HepG2 (cell line): ENCODE results near the gene P4HB. TPM values are rescaled to one million over a fixed set of nuclear protein-coding genes. Genes with fewer than 3 reads are reported as not detected.

Experiments used
- AKAP8 ChIP-seq: sonication (generic); formaldehyde crosslinking; IDR thresholded peaks from 2 replicates; pipeline ENCODE4 v1.5.1; 2020; ENCODE audit warnings: mild to moderate bottlenecking, missing genetic modification reagents
- ARNTL ChIP-seq: sonication (generic); formaldehyde crosslinking; IDR thresholded peaks from 2 replicates; pipeline ENCODE4 v1.4.0; 2020; ENCODE audit warnings: mild to moderate bottlenecking, missing genetic modification reagents
- ELF3 ChIP-seq: IDR thresholded peaks from 2 replicates; pipeline ENCODE4 v1.6.1; 2016; ENCODE audit warnings: missing genetic modification reagents, missing compliant biosample characterization
- HNRNPH1 ChIP-seq: fragments of 200-400 bp; formaldehyde crosslinking; optimal IDR thresholded peaks from 2 replicates; pipeline ENCODE3; 2017; ENCODE audit warnings: mild to moderate bottlenecking, low read depth, low read length
- HNRNPL ChIP-seq: fragments of 200-400 bp; formaldehyde crosslinking; IDR thresholded peaks from 2 replicates; pipeline ENCODE4 v1.6.1; 2017; ENCODE audit warnings: mild to moderate bottlenecking, low read depth, low read length
- HNRNPLL ChIP-seq: fragments of 200-400 bp; formaldehyde crosslinking; IDR thresholded peaks from 2 replicates; pipeline ENCODE4 v1.6.1; 2017; ENCODE audit warnings: mild to moderate bottlenecking, low read depth, low read length; ENCODE audit not compliant: poor library complexity, severe bottlenecking
- HOMEZ ChIP-seq: IDR thresholded peaks from 2 replicates; pipeline ENCODE4 v1.6.1; 2016; ENCODE audit warnings: low read depth
- KAT7 ChIP-seq: IDR thresholded peaks from 2 replicates; pipeline ENCODE4 v1.6.1; 2018; ENCODE audit warnings: borderline replicate concordance, missing compliant biosample characterization
- MAZ ChIP-seq, 2 experiments: sonication (generic) in 1 of 2; formaldehyde crosslinking in 1 of 2; IDR thresholded peaks; 2 replicates each; pipeline versions ENCODE4 v1.5.0 to v1.6.1; 2012 to 2020; ENCODE audit warnings: low read depth in 2 of 2, mild to moderate bottlenecking in 2 of 2, borderline replicate concordance in 1 of 2, improper control_type of control experiment in 1 of 2, low read length in 1 of 2, missing genetic modification reagents in 1 of 2, moderate library complexity in 1 of 2
- MTA1 ChIP-seq: sonication (generic); formaldehyde crosslinking; IDR thresholded peaks from 2 replicates; pipeline ENCODE4 v1.4.0; 2020; ENCODE audit warnings: missing genetic modification reagents, mild to moderate bottlenecking, borderline replicate concordance
- MTERF4 ChIP-seq: sonication (generic); formaldehyde crosslinking; IDR thresholded peaks from 2 replicates; pipeline ENCODE4 v1.8.0; 2023; ENCODE audit warnings: mild to moderate bottlenecking, missing genetic modification reagents
- MZF1 ChIP-seq: sonication (generic); formaldehyde crosslinking; IDR thresholded peaks from 2 replicates; pipeline ENCODE4 v1.8.1; 2023; ENCODE audit warnings: mild to moderate bottlenecking, missing genetic modification reagents, borderline replicate concordance
- POLR2AphosphoS2 ChIP-seq: IDR thresholded peaks from 2 replicates; pipeline ENCODE4 v1.6.1; 2011; ENCODE audit warnings: low read depth, low read length, improper control_type of control experiment
- RBFOX2 ChIP-seq: fragments of 200-400 bp; formaldehyde crosslinking; IDR thresholded peaks from 2 replicates; pipeline ENCODE4 v1.6.1; 2017; ENCODE audit warnings: low read depth, mild to moderate bottlenecking, low read length
- RNF2 ChIP-seq: fragments of 450-650 bp; conservative IDR thresholded peaks from 2 replicates; pipeline ENCODE4 v1.6.1; 2016; ENCODE audit warnings: low read depth
- SCMH1 ChIP-seq: sonication (generic); formaldehyde crosslinking; IDR thresholded peaks from 2 replicates; pipeline ENCODE4 v1.9.0; 2021; ENCODE audit warnings: missing genetic modification reagents, mild to moderate bottlenecking, borderline replicate concordance
- SETDB1 ChIP-seq: sonication (generic); formaldehyde crosslinking; IDR thresholded peaks from 2 replicates; pipeline ENCODE4 v1.5.1; 2020; ENCODE audit warnings: missing genetic modification reagents, mild to moderate bottlenecking, borderline replicate concordance
- SP2 ChIP-seq: sonication (generic); formaldehyde crosslinking; IDR thresholded peaks from 2 replicates; pipeline ENCODE4 v1.5.1; 2020; ENCODE audit warnings: mild to moderate bottlenecking, missing genetic modification reagents
- ZMAT3 ChIP-seq: sonication (generic); formaldehyde crosslinking; conservative IDR thresholded peaks from 2 replicates; pipeline ENCODE4 v1.7.0; 2021; ENCODE audit warnings: missing genetic modification reagents
- ZSCAN25 ChIP-seq: sonication (generic); formaldehyde crosslinking; IDR thresholded peaks from 2 replicates; pipeline ENCODE4 v1.8.0; 2022; ENCODE audit warnings: mild to moderate bottlenecking, missing genetic modification reagents
- polyA plus RNA-seq, 8 experiments: library from polyadenylated mRNA; depleted of rRNA in 3 of 8; stranded (reverse) in 7 of 8; unstranded in 1 of 8; fragments of >200 nt; fragmentation: Illumina TruSeq in 4 of 8; extraction: Trizol in 4 of 8; gene quantifications; 2 replicates each; pipeline versions ENCODE4 v1.2.1 to v1.2.3, GENCODE V29; 2011 to 2016; ENCODE audit warnings: low read depth in 4 of 8, missing spikeins in 1 of 8, mixed read lengths in 1 of 8; ENCODE audit not compliant: insufficient read depth in 1 of 8
- total RNA-seq, 5 experiments: library from RNA; depleted of rRNA; stranded (reverse); fragments of >200 nt; fragmentation: Illumina TruSeq; extraction: Trizol; gene quantifications; 2 replicates each; pipeline ENCODE4 v1.2.3, GENCODE V29; 2016; ENCODE audit warnings: low read depth in 1 of 5
- TF ChIP-seq, protein P1 (sequence below): sonication (generic); formaldehyde crosslinking; conservative IDR thresholded peaks from 2 replicates; pipeline ENCODE4 v1.5.0; 2020; ENCODE audit warnings: missing genetic modification reagents
- TF ChIP-seq, protein P2 (sequence below): sonication (generic); formaldehyde crosslinking; IDR thresholded peaks from 2 replicates; pipeline ENCODE4 v1.4.0; 2020; ENCODE audit warnings: missing genetic modification reagents

The P4HB gene
- total and polyA plus RNA-seq, 2 of the 13 experiments (the other 11 are each of a cell fraction or from before 2014, with no cell fraction given): 185 to 782 TPM

GRCh38 chr17:81902653-81903414, 42.5 kb upstream of the P4HB start (continued):
- TF ChIP-seq MAZ (IDR thresholded peaks at IDR 0.05; ENCODE audit: borderline replicate concordance, low read depth, low read length) (no peak), MAZ (CRISPR knock-in tag; IDR thresholded peaks at IDR 0.05; ENCODE audit: low read depth) (peak; percentile 42; the same call in 1 of the 2 replicates), MTA1 (CRISPR knock-in tag) (no peak), ZMAT3 (0 out of 2 replicates have a peak, but pooled peaks have one; percentile 56), MZF1 (CRISPR knock-in tag) (no peak), ELF3 (CRISPR knock-in tag) (no peak), ARNTL (peak; percentile 15; the same call in 1 of the 2 replicates), HOMEZ (CRISPR knock-in tag) (no peak), POLR2AphosphoS2 (0 out of 2 replicates have a peak, but pooled peaks have one; percentile 23), SETDB1 (CRISPR knock-in tag) (no peak), AKAP8 (peak; percentile 97), KAT7 (CRISPR knock-in tag) (no peak), RBFOX2 (peak; percentile 84), HNRNPL (peak; percentile 74; the same call in 1 of the 2 replicates), RNF2 (no peak), MTERF4 (CRISPR knock-in tag) (no peak), ZSCAN25 (CRISPR knock-in tag) (0 out of 2 replicates have a peak, but pooled peaks have one; percentile 46), SCMH1 (CRISPR knock-in tag) (no peak), HNRNPH1 (no peak), SP2 (CRISPR knock-in tag) (no peak), HNRNPLL (peak; percentile 15)
- TF ChIP-seq, protein P1, sequence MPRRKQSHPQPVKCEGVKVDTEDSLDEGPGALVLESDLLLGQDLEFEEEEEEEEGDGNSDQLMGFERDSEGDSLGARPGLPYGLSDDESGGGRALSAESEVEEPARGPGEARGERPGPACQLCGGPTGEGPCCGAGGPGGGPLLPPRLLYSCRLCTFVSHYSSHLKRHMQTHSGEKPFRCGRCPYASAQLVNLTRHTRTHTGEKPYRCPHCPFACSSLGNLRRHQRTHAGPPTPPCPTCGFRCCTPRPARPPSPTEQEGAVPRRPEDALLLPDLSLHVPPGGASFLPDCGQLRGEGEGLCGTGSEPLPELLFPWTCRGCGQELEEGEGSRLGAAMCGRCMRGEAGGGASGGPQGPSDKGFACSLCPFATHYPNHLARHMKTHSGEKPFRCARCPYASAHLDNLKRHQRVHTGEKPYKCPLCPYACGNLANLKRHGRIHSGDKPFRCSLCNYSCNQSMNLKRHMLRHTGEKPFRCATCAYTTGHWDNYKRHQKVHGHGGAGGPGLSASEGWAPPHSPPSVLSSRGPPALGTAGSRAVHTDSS (CRISPR knock-in tag): no peak
- TF ChIP-seq, protein P2, sequence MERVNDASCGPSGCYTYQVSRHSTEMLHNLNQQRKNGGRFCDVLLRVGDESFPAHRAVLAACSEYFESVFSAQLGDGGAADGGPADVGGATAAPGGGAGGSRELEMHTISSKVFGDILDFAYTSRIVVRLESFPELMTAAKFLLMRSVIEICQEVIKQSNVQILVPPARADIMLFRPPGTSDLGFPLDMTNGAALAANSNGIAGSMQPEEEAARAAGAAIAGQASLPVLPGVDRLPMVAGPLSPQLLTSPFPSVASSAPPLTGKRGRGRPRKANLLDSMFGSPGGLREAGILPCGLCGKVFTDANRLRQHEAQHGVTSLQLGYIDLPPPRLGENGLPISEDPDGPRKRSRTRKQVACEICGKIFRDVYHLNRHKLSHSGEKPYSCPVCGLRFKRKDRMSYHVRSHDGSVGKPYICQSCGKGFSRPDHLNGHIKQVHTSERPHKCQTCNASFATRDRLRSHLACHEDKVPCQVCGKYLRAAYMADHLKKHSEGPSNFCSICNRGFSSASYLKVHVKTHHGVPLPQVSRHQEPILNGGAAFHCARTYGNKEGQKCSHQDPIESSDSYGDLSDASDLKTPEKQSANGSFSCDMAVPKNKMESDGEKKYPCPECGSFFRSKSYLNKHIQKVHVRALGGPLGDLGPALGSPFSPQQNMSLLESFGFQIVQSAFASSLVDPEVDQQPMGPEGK (CRISPR knock-in tag): peak; percentile 80
